NOMO-1 (cell line): ENCODE measurements around the gene RELN.
"Not testable (repeated sequence)": the region's sequence is repeated elsewhere in the genome, so short reads cannot be mapped to it uniquely, and the experiment has no call there.

Experiments used
- DNase-seq, 2 experiments: peaks; one replicate each; lab custom pipeline; 2025; ENCODE audit not compliant: unreplicated experiment in 2 of 2; lab: John Stamatoyannopoulos, UW

Gene RELN

DNA sequence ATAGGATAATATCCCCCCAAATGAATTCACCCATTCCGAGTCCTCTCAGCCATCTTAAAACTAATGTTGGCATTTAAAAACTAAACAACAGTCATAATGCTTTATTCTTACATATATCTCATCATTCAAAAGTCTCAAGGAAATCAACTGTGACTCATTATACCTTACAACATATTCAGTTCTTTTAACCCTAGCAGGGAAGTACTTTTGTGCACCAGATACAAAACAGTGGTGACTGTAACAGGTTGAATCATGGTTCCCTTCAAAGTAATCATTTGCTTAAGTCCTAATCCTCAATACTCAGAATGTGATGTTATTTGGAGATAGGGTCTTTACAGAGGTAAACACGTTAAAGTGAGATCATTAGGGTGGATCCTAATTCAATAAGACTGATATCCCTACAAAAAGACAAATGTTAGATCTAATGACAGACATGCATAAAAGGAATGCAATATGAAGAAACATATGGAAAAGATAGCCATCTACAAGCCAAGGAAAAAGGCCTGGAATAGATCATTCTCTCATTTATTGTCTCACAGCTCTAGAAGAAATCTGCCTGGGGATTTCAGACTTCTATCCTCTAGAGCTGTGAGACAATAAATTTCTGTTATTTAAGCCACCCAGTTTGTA, 42.3 kb downstream of the RELN start:
- DNase-seq: no peak

DNA sequence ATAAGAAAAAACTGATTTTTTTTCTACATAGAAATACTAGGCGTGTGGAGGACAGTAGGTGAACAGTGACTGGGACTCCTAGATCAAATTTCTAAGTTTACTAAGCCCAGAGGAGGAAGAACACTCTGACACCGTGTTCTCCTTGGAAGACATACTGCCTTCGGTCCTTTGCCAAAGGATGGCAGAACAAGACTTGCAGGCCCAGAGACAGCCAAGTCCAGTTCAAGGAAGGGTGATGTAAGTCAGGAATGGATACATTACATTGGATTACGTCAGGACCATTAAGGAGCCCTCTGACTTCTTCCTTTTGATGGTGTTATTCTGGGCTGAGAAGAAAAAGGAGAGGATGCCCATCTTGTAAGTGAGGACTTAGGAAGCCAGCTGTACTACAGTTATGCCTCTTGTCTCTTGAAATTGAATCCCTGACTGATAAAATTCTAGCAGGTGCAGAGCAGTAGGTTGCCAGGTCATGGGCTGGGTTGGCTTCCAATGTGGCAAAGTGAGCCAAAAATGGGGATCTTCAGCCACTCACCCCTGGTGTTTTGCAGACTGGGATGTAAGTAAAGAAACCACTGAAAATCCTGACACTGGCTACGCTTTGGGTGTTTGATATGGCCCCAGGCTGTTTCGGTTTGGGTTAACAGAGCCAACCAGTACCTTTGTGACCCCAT, 45.1 kb downstream of the RELN start:
- no peak for DNase-seq

DNA sequence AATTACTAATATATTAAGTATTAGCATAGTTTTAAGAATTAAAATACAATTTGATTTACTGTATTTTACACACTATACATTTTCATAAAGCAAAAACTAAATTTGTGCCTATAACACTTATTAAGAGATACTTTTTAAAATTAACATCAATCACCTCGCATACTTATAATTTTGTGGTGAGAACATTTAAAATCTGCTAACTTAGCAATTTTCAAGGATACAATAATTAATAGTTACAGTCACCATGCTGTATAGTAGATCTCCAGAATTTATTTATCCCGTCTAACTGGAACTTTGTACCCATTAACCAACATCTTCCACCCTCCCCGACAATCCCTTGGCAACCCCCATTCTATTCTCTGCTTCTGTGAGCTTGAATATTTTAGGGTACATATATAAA, 47.5 kb downstream of the RELN start:
- no peak for DNase-seq

DNA sequence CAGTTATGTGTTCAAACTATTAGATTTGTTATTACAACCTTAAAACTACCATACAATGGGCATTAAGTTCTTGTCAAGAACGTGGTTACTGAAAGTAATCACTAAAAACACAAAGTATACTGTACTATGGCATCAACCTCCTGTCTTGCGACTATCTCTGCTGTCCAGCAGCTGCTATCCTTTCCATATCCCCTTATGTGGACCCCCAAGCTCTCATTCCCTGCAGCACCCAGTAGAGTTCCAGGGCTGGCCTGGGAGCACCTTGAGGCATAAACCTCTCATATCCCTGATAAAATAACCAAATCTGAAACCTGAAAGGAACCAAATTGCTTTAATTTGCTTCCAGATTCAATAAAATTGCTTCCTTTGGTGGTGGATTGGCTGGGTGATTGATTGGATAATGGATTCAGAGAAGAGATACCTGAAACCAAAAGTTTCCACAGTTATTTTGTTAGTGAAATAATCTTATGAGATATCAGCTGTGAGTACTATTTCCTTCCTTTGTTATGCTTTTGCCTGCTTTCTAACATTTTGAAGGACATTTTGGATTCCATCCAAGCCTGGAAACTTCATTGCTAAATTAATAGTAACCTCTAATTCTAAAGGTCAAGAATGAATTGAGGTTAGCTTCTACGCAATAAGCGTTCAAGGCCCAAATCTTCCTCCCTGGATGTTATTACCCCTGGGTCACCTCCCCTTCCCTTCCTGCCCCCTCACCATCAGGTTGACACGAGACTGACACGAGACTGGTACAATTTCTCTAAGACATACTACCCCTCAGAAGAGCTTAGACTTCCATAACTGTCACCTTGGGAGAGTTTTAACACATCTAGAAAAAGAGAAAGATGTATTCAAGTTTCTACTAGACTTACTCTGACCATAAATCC, 48.8 kb downstream of the RELN start:
- DNase-seq: no peak

DNA sequence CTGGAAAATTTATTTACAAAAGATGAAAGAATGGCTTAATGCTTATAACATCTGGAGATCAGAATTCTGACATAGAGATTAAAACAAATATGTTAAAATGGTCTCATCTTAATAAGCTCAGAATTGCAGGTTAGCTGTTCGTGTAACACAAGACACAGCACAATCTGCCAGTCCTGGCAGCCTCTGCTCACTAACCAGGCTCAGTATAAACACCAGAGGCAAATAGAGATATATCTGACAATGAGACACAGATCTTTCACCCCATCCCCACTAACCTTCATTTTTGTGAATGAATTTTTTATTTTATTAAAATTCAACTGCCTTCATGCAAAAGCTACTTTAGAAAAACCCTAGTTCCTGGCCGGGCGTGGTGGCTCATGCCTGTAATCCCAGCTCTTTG, 51.8 kb downstream of the RELN start:
- DNase-seq: no peak

DNA sequence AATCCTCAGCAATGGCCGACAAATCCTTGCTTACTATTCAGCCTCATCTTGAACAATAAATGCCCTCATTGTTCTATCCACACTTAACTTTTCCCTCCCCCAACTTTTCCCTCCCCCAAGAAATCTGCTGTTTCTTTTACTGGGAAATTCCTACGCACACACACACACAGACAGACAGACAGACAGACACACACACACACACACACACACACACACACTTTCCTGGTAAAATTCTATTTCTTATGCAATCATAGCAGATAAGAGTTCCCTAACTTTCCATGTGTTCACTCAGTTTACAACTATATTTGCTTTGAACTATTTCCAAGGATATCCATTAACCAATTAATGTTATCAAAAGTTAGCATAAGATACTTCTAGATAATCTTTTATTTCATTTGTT, 52.9 kb downstream of the RELN start:
- no peak for DNase-seq

DNA sequence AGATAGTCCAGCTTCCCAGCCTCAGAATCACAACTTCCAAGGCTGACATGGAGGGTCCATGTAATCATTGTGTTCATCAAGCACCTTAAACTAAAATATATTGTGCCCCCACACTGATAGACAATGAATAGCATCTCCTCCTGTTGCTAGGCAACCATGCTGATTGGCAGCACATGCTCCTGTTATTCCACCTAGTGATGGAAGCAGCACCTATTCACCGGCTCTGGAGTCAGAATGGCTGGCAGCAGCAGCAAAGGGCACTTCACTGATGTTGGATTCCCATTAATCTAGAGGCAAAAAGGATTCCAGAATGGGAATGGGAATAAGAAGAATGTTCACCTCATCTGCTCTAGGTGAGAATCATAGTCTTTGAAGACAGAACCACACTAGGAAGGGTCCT, 55.0 kb downstream of the RELN start:
- no peak for DNase-seq

DNA sequence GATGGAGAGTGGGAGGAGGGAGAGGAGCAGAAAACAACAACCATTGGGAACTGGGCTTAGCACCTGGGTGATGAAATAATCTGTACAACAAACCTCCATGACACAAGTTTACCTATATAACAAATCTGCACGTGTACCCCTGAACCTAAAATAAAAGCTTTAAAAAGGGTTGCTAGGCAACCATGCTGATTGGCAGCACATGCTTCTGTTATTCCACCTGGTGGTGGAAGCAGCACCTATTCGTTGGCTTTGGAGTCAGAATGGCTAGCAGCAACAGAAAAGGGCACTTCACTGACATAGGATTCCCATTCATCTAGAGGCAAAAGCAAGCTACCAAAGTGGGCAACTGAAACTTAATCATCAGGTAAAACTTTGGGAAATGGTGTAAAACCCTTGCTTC, 57.1 kb downstream of the RELN start:
- no peak for DNase-seq

DNA sequence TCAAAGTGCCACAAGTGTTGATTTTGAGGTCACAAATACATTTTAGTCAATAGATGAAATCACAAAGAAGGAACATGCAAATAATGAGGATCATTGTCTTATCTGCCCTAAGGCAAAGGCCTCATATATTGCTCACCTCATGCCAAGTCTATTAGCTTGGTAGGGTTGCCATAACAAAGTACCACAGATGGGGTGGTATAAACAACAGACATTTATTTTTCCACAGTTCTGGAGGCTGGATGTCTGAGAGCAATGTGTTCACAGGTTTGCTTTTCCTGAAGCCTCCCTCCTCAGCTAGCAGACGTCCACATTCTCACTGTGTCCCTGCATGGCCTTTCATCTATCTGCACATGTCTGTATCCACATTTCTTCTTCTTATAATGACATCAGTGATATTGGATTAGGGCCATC, 59.6 kb downstream of the RELN start:
- DNase-seq: no peak

DNA sequence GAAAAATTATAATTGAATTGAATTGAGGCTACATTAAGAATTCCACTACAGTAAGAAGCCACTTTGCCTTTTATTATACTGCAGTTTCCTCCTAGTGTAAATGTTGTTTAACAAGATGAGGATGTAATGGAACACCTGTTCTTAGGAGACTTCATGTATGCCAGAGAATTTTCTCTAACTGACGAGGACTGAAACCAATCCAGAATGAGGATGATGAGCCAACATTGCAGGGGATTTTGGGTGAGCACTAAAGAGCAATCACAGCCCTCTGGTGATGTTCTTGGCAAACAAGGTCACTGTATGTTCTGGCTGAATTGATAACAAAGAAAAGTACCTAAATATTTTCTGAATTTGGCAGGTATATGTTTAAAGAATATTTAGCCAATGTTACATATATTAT, 60.9 kb downstream of the RELN start:
- no peak for DNase-seq

DNA sequence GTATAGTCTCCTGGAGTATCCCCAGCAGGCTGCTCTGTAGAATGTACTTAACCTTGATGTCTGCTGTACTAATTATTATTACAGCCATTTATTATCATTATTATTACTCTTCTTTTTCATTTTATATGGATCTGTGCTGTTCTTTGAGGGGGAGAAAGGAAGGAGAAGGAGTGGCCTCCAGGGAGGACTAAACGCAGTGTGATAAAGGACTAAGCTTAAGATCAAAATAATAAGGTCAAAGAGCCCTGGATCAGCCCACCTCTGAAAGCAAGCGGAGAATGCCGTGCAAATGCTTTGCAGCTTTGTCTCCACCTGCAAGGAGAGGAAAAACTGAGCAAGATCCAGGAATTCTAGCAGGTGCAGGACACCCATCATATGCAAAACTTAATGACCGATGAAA, 65.3 kb downstream of the RELN start:
- no peak for DNase-seq

DNA sequence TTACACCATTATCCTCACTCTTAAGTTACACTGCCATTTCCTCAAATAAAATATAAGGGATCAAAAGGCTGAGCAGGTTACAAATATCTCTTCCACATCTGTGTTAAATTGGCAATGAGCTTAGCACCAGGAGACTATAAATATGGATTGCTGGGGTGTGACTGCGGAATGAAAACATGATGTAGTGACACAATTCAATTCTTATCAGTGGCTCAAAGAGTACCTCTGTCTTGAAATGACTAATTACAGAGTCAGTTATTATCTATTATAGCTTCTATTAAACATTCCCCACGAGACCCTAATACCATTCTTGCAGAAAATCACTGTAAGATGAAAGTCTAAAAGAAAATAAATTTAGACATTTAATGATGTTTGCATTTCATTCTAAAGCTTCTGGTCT, 67.1 kb downstream of the RELN start:
- DNase-seq: no peak

DNA sequence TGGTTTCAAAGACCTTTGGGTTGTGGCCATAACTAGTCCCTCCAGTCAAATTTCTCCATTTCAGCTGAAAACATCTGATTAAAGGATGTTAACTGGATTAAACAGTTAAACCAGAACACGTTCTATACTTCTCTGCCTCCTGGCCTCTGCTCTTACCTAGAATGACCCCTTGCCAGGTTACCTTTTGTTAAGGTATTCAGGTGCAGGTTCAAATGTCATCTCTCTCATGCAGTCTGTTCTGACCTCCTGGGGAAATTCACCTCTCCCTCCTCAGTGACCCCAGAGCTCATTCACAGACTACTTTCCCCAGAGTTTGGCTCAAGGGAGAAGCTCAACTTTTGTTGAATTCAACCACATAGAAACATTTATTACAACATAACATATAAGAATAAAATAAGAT, 67.8 kb downstream of the RELN start:
- DNase-seq: no peak

DNA sequence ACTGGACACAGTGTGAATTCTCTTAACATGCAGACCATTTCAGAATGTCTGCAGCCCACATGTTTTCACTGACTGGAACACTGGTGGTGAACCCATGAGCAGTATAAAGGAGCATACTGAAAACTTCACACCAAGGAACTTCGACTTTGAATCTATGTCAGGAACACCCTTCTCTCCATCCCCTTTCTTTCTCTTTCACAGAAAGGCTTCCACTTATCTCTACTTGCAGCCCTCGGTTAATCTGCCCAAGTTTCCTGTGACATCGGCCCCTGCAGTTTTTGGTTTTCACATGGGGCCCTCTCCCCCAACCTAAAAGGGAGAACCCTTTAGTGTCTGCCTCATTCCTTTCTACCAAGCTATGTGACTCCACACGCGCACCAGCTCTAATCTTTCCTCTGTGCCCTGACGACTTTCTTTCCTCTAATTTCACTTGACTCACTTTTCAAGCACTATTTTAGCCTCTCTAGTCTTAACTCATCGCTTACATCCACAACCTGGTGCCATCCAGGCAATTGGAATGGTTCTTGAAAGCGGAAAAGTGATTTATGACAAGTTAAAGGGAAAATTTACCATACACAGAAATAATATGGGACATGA, 70.1 kb downstream of the RELN start:
- no peak for DNase-seq

DNA sequence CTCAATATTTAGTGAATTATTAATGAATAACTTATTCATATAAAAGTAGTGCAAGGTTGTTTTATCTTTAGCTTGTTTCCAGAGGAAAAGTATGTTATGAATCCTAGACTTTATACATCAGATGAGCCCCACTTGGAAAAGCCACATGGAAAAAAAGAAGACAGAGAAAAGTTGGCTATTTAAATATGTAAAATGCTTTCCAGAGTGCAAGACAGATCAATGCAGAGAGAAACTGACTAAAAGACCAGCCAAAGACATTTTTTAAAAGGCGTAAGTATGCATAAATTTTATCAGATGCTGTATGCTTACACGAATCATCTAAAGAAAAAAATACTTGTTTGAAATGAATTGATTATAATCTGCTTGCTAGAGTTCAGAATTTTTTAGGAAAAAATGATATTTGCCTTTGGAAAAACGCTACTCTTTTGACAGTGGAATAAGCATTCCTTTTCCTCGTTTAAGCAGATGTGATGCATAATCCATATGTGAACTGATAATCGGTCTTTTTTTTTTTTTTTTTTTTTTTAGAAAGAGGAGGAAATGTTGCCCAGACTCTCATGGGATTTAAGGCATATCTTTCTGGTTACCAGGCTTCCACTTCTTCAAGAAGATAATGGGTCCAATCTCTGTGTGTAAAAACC, 70.7 kb downstream of the RELN start:
- no peak for DNase-seq

DNA sequence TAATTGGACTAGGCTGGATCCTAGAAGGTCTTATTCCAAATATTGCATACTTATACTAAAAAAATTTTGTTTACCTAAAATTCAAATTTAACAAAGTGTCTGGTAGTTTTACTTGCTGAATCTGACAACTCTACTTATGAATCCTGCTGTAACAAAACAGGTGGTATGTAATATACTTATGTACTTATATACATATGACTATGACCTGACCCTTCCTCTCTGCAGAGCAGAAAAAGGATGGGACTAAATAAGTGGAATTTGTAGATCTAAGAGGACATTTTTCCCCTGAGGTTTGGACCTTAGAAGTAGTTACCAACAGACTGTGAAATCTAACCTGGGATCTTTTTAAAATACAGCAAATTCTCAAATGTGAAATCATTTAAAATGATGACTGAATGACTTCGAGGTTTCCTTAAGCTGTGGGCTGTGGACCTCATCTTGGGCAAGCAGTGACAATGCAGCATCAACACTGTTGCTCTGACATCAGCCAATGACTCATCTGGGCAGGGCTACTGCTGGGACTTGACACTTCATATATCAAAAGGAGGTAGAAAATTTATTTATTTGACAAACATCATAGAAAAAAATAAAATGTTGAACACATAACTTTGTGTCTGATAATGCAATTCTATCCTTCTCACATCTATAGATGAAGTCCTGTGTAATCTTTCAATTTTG, 73.6 kb downstream of the RELN start:
- no peak for DNase-seq

DNA sequence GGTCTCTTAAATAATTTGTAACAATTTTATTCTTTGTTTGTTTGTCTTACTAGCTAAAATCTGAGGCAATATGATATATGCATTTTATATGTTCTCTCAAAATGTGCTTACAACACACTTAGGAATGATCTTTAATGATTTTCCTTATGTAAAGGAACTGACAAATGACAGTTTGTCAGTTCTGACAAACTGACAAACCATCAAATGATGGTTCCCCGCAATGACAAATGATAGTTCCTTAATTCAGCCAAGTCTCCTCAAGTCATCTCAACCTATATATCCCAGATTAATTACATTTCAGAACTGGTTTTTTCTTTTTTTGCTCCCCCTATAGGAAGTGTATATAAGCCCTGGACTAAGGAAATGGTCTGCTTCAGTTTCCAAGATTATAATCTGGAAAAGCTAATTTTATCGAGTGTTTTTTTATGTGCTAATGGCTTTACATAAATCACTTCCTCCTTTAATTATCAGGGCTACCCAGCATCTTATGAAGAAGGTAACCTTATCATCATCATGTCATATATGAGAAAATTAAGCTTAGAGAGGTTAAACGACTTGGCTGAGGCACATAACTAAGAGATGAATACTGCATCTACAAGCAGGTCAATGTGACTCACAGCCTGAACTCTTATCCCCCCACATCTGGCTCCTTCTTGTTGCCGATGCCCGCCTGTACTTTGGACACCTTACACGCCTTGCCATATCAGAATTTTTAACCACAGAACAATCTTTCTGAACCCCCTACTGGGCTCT, 75.1 kb downstream of the RELN start:
- no peak for DNase-seq

DNA sequence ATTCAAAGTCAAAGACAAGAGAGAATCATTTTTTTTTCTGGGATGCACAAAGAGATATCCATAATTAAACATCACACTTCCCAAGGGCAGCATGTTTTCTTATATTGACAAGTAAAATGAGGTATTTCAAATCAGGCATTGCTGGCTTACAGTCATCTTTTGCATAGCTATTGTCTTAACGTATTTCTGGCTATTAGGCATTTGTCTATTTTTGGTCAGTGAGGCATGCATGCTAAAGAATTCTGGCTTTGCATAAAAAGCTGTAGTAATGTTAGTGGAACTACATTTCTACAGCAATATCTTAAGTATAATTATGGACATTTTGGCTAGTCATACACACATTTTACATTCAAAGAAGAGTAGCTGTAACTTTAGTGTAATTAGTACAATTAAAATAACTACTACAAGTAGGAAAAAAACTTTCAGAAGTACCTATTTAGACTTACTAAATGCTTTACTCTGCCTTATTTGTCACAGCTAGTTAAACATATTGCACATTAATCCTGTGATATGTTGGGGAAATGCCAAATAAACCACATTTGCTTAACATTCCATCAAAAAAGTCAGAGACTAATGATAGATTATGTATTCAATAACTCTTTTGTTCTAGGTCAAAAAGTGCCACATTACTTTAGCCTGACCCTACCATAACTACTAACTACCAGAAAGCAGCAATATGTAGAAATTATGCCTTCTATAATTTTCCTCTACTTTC, 76.4 kb downstream of the RELN start:
- no peak for DNase-seq

DNA sequence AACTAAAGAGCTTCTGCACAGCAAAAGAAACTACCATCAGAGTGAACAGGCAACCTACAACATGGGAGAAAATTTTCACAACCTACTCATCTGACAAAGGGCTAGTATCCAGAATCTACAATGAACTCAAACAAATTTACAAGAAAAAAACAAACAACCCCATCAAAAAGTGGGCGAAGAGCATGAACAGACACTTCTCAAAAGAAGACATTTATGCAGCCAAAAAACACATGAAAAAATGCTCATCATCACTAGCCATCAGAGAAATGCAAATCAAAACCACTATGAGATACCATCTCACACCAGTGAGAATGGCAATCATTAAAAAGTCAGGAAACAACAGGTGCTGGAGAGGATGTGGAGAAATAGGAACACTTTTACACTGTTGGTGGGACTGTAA, 78.4 kb downstream of the RELN start:
- not testable (repeated sequence) for DNase-seq
